Fibroblast of lung (primary cell): ENCODE measurements around the gene ECEL1. TPM values are rescaled to one million over a fixed set of nuclear protein-coding genes. Genes with fewer than 3 reads are reported as not detected.
"Not testable (repeated sequence)": the region's sequence is repeated elsewhere in the genome, so short reads cannot be mapped to it uniquely, and the experiment has no call there.

Experiments
- DNase-seq, 2 donors: peaks; one replicate each; pipeline versions ENCODE4 v3.0.0 to v3.0.0-alpha.2; 2010; ENCODE audit warnings: low read depth in 2 of 2
- H2AFZ ChIP-seq: 2 replicates; pipeline ENCODE4 v1.5.1; 2012; ENCODE audit warnings: low read length, control low read depth, inconsistent platforms
- H3K27ac ChIP-seq: 2 replicates; pipeline ENCODE4 v1.5.1; 2011; ENCODE audit warnings: low read length, control low read depth; ENCODE audit not compliant: insufficient read depth
- H3K27me3 ChIP-seq: 2 replicates; pipeline ENCODE4 v1.5.1; 2011; ENCODE audit warnings: mild to moderate bottlenecking, low read length; ENCODE audit not compliant: control insufficient read depth, insufficient read depth
- H3K36me3 ChIP-seq: 2 replicates; pipeline ENCODE4 v1.5.1; 2011; ENCODE audit warnings: low read length; ENCODE audit not compliant: control insufficient read depth, insufficient read depth
- H3K4me1 ChIP-seq: 2 replicates; pipeline ENCODE4 v1.5.1; 2011; ENCODE audit warnings: low read length; ENCODE audit not compliant: control insufficient read depth, insufficient read depth; ENCODE audit errors: extremely low read depth
- H3K4me2 ChIP-seq: 2 replicates; pipeline ENCODE4 v1.5.1; 2011; ENCODE audit warnings: low read length, control low read depth; ENCODE audit not compliant: insufficient read depth; ENCODE audit errors: extremely low read depth
- H3K4me3 ChIP-seq, 4 experiments: fragments of 200-600 bp in 1 of 4; sonication (generic) in 1 of 4; replicated peaks in 1 of 4; 2 replicates each; pipeline ENCODE4 v1.5.1; 2011 to 2016; ENCODE audit warnings: low read length in 4 of 4, low read depth in 3 of 4, mild to moderate bottlenecking in 3 of 4, control low read depth in 2 of 4, inconsistent platforms in 1 of 4, mixed read lengths in 1 of 4; ENCODE audit not compliant: insufficient read depth in 1 of 4; ENCODE audit errors: control extremely low read depth in 1 of 4
- H3K79me2 ChIP-seq: 2 replicates; pipeline ENCODE4 v1.5.1; 2012; ENCODE audit warnings: mild to moderate bottlenecking, low read length, inconsistent platforms; ENCODE audit not compliant: control insufficient read depth, insufficient read depth
- H3K9ac ChIP-seq: 2 replicates; pipeline ENCODE4 v1.5.1; 2011; ENCODE audit warnings: mild to moderate bottlenecking, low read length, control low read depth; ENCODE audit not compliant: insufficient read depth
- H3K9me3 ChIP-seq: 2 replicates; pipeline ENCODE4 v1.5.1; 2012; ENCODE audit warnings: low read depth, low read length; ENCODE audit not compliant: control insufficient read depth, insufficient read depth
- H4K20me1 ChIP-seq: 2 replicates; pipeline ENCODE4 v1.5.1; 2011; ENCODE audit warnings: low read length; ENCODE audit not compliant: control insufficient read depth, insufficient read depth; ENCODE audit errors: extremely low read depth
- EZH2 ChIP-seq: IDR thresholded peaks from 2 replicates; pipeline ENCODE4 v1.5.1; 2012; ENCODE audit warnings: low read length, control low read depth, mild to moderate bottlenecking; ENCODE audit errors: missing control alignments
- polyA plus RNA-seq, 2 donors: library from polyadenylated mRNA; depleted of rRNA in 1 of 2; stranded (reverse) in 1 of 2; unstranded in 1 of 2; fragments of >200 nt; gene quantifications; 2 replicates each; pipeline ENCODE4 v1.2.1, GENCODE V29; 2011 to 2012; ENCODE audit warnings: missing spikeins in 1 of 2
- total RNA-seq: library from RNA; depleted of rRNA; stranded (reverse); fragments of >200 nt; gene quantifications from 2 replicates; pipeline ENCODE4 v1.2.1, GENCODE V29; 2014
- TF ChIP-seq, protein P1 (sequence below), 2 donors: IDR thresholded peaks in 1 of 2; conservative IDR thresholded peaks in 1 of 2; 1 replicate in 1 of 2; 2 replicates in 1 of 2; pipeline ENCODE4 v1.5.1; 2011 to 2012; ENCODE audit warnings: low read length in 2 of 2, control low read depth in 1 of 2, inconsistent platforms in 1 of 2, low read depth in 1 of 2, mild to moderate bottlenecking in 1 of 2

ECEL1 gene
- total and polyA plus RNA-seq, 2 donors (not counting 1 experiment from before 2014, with no cell fraction given), result not detected

DNA sequence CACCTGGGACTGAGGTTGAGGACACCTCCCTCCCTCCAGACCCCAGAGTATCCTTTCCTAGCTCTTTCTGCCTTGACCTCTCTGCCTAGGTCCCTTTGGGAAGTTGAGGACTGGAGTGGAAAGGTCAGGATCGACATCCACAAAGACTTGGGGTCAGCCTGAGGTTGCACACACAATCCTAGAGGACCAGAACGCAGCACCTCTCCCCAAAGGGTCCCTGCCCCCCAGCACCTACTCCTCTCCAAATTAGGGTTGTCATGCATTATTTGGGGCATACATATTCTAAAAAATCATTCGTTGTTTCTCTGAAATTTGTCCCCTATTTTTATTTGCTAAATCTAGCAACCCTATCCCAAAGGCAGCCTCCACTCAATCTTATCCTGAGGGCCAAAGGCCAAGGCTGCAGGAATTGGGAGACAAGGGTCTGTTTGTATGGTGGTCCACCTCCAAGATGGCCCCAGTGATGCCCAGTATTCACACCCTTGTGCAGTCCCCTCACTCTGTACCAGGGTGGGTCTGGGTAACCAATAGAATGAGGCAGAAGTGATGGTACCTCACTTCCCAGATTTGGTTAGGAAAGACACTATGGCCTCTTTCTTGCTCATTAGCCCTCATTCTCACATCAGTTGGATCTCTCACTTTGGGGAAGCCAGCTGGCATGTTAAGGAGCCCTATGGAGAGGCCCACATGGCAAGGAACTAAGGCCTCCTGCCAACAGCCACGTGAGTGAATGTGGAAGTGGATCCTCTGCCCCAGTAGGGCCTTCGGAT, 48.3 kb upstream of the ECEL1 start:
- H2AFZ ChIP-seq, result no peak overlapping the region
- H3K36me3 ChIP-seq, result no peaks in the 10 kb centered on the region
- no peaks in the 10 kb centered on the region for H4K20me1 ChIP-seq
- H3K9me3 ChIP-seq, result no peaks in the 10 kb centered on the region
- DNase-seq, result no peak
- no peak overlapping the region for H3K27ac ChIP-seq
- H3K4me1 ChIP-seq, result no peaks in the 10 kb centered on the region
- H3K9ac ChIP-seq, result no peak overlapping the region
- TF ChIP-seq, protein P1, sequence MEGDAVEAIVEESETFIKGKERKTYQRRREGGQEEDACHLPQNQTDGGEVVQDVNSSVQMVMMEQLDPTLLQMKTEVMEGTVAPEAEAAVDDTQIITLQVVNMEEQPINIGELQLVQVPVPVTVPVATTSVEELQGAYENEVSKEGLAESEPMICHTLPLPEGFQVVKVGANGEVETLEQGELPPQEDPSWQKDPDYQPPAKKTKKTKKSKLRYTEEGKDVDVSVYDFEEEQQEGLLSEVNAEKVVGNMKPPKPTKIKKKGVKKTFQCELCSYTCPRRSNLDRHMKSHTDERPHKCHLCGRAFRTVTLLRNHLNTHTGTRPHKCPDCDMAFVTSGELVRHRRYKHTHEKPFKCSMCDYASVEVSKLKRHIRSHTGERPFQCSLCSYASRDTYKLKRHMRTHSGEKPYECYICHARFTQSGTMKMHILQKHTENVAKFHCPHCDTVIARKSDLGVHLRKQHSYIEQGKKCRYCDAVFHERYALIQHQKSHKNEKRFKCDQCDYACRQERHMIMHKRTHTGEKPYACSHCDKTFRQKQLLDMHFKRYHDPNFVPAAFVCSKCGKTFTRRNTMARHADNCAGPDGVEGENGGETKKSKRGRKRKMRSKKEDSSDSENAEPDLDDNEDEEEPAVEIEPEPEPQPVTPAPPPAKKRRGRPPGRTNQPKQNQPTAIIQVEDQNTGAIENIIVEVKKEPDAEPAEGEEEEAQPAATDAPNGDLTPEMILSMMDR (conservative IDR thresholded peaks at IDR 0.05 in 1 of 2, IDR thresholded peaks at IDR 0.05 in 1 of 2; ENCODE audit: low read depth in 1 of 2, low read length in 2 of 2), result no peak
- TF ChIP-seq EZH2, result no peak
- H3K27me3 ChIP-seq, result peaks cover 6% of the 10 kb centered on the region
- no peaks in the 10 kb centered on the region for H3K79me2 ChIP-seq
- H3K4me3 ChIP-seq, result no peak overlapping the region
- H3K4me2 ChIP-seq, result no peak overlapping the region

GRCh38 chr2:232534940-232535651, 47.5 kb upstream of the ECEL1 start:
- TF ChIP-seq, protein P1 (conservative IDR thresholded peaks at IDR 0.05 in 1 of 2, IDR thresholded peaks at IDR 0.05 in 1 of 2; ENCODE audit: low read depth in 1 of 2, low read length in 2 of 2), result no peak
- no peak for TF ChIP-seq EZH2
- H3K4me3 ChIP-seq, result no peak overlapping the region
- H3K27ac ChIP-seq, result no peak overlapping the region
- H3K79me2 ChIP-seq, result no peaks in the 10 kb centered on the region
- peaks cover 6% of the 10 kb centered on the region for H3K27me3 ChIP-seq
- no peak overlapping the region for H2AFZ ChIP-seq
- no peak for DNase-seq
- H3K4me1 ChIP-seq, result no peaks in the 10 kb centered on the region
- H3K9me3 ChIP-seq, result no peaks in the 10 kb centered on the region
- H3K36me3 ChIP-seq, result no peaks in the 10 kb centered on the region
- H4K20me1 ChIP-seq, result no peaks in the 10 kb centered on the region
- H3K9ac ChIP-seq, result no peak overlapping the region
- H3K4me2 ChIP-seq, result no peak overlapping the region

DNA sequence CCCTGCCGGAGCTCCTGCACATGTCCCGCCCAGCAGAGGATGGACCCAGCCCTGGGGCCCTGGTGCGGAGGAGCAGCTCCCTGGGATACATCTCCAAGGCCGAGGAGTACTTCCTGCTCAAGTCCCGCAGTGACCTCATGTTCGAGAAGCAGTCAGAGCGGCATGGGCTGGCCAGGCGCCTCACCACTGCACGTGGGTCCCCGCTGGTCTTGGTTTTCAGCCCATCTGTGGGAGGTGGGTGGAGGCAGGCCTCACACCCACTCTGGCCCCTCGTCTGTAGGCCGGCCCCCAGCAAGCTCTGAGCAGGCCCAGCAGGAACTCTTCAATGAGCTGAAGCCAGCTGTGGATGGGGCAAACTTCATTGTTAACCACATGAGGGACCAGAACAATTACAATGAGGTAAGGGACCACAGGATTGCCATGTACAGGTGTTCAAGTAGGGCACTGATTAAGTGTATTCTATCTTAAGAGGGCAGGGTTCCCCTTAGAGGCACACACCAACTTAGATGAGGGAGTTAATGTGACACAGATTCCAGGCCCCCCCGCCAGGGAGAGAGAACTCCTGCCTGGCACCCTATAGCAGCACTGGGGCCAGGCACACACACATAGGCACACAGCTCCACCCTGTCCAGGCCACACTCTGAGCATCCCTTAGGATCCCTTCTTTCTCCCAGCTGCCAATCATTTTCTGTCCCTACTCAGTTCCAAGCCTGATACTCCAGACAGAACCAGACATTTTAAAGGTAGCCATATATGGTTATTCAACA, 46.5 kb upstream of the ECEL1 start:
- peaks cover 3% of the 10 kb centered on the region for H3K27me3 ChIP-seq
- no peaks in the 10 kb centered on the region for H3K4me1 ChIP-seq
- H3K4me2 ChIP-seq, result no peak overlapping the region
- no peaks in the 10 kb centered on the region for H3K79me2 ChIP-seq
- DNase-seq, result no peak
- no peaks in the 10 kb centered on the region for H4K20me1 ChIP-seq
- H3K27ac ChIP-seq, result no peak overlapping the region
- no peak for TF ChIP-seq EZH2
- TF ChIP-seq, protein P1 (conservative IDR thresholded peaks at IDR 0.05 in 1 of 2, IDR thresholded peaks at IDR 0.05 in 1 of 2; ENCODE audit: low read depth in 1 of 2, low read length in 2 of 2), result no peak
- no peaks in the 10 kb centered on the region for H3K36me3 ChIP-seq
- H3K9me3 ChIP-seq, result no peaks in the 10 kb centered on the region
- no peak overlapping the region for H3K9ac ChIP-seq
- no peak overlapping the region for H2AFZ ChIP-seq
- H3K4me3 ChIP-seq, result no peak overlapping the region

- H3K4me3 ChIP-seq, H2AFZ ChIP-seq, H3K36me3 ChIP-seq, H4K20me1 ChIP-seq, DNase-seq, H3K4me2 ChIP-seq, H3K27ac ChIP-seq, H3K9me3 ChIP-seq, H3K79me2 ChIP-seq, H3K4me1 ChIP-seq, H3K9ac ChIP-seq, H3K27me3 ChIP-seq: not testable (repeated sequence)
These were observed 45.2 kb upstream of the ECEL1 start for GRCh38 chr2:232532821-232533220.
